H9 (cell line): ENCODE measurements around the gene ATP2A2. TPM values are rescaled to one million over a fixed set of nuclear protein-coding genes. Genes with fewer than 3 reads are reported as not detected.

Experiments used
- DNase-seq: peaks from one replicate; pipeline ENCODE4 v3.0.0-alpha.2; 2017
- H2AFZ ChIP-seq: one replicate; pipeline ENCODE4 v1.6.1; 2013; ENCODE audit warnings: mild to moderate bottlenecking, low read length, control low read depth, moderate library complexity
- H2AK5ac ChIP-seq: 2 replicates; pipeline ENCODE4 v1.6.1; 2013; ENCODE audit warnings: low read length, control low read depth, mixed read lengths; ENCODE audit not compliant: insufficient read length
- H2BK120ac ChIP-seq: one replicate; pipeline ENCODE4 v1.6.1; 2013; ENCODE audit warnings: low read depth, mild to moderate bottlenecking, low read length, control low read depth, inconsistent platforms; ENCODE audit not compliant: poor library complexity, severe bottlenecking
- H2BK12ac ChIP-seq: 2 replicates; pipeline ENCODE4 v1.6.1; 2013; ENCODE audit warnings: low read length, control low read depth, mixed read lengths, low read depth; ENCODE audit not compliant: insufficient read length
- H2BK15ac ChIP-seq: 2 replicates; pipeline ENCODE4 v1.6.1; 2013; ENCODE audit warnings: low read depth, low read length, control low read depth
- H2BK20ac ChIP-seq: one replicate; pipeline ENCODE4 v1.6.1; 2013; ENCODE audit warnings: low read depth, mild to moderate bottlenecking, low read length, control low read depth, inconsistent platforms; ENCODE audit not compliant: poor library complexity, severe bottlenecking
- H2BK5ac ChIP-seq: 2 replicates; pipeline ENCODE4 v1.6.1; 2013; ENCODE audit warnings: low read length, control low read depth, mixed read lengths; ENCODE audit not compliant: insufficient read length
- H3K14ac ChIP-seq: 2 replicates; pipeline ENCODE4 v1.6.1; 2013; ENCODE audit warnings: low read length, control low read depth; ENCODE audit not compliant: insufficient read depth
- H3K18ac ChIP-seq: 2 replicates; pipeline ENCODE4 v1.6.1; 2013; ENCODE audit warnings: low read depth, mild to moderate bottlenecking, mixed read lengths, low read length, control low read depth; ENCODE audit not compliant: insufficient read length
- H3K23ac ChIP-seq: 2 replicates; pipeline ENCODE4 v1.6.1; 2013; ENCODE audit warnings: low read length, control low read depth, mixed read lengths, low read depth; ENCODE audit not compliant: insufficient read length
- H3K23me2 ChIP-seq: 2 replicates; pipeline ENCODE4 v1.6.1; 2013; ENCODE audit warnings: low read depth, mild to moderate bottlenecking, mixed read lengths, low read length, control low read depth; ENCODE audit not compliant: insufficient read length, poor library complexity, severe bottlenecking
- H3K27ac ChIP-seq: 2 replicates; pipeline ENCODE4 v1.5.1; 2013; ENCODE audit warnings: low read length, control low read depth, mixed read lengths, low read depth; ENCODE audit not compliant: insufficient read length
- H3K27me3 ChIP-seq: 2 replicates; pipeline ENCODE4 v1.6.1; 2013; ENCODE audit warnings: low read length, control low read depth, inconsistent platforms; ENCODE audit not compliant: insufficient read depth
- H3K4ac ChIP-seq: 2 replicates; pipeline ENCODE4 v1.6.1; 2013; ENCODE audit warnings: low read depth, mild to moderate bottlenecking, control low read depth, inconsistent platforms, low read length, moderate library complexity
- H3K4me1 ChIP-seq: 2 replicates; pipeline ENCODE4 v1.6.1; 2013; ENCODE audit warnings: low read length, control low read depth, inconsistent platforms; ENCODE audit not compliant: insufficient read depth
- H3K4me2 ChIP-seq: 2 replicates; pipeline ENCODE4 v1.6.1; 2013; ENCODE audit warnings: low read length, control low read depth, mixed read lengths; ENCODE audit not compliant: insufficient read length, insufficient read depth
- H3K56ac ChIP-seq: 2 replicates; pipeline ENCODE4 v1.6.1; 2013; ENCODE audit warnings: low read depth, mild to moderate bottlenecking, mixed read lengths, low read length, control low read depth; ENCODE audit not compliant: insufficient read length
- H3K79me1 ChIP-seq: 2 replicates; pipeline ENCODE4 v1.6.1; 2013; ENCODE audit warnings: low read depth, mild to moderate bottlenecking, moderate library complexity, low read length, control low read depth, inconsistent platforms; ENCODE audit not compliant: insufficient read depth, poor library complexity, severe bottlenecking
- H3K79me2 ChIP-seq: 2 replicates; pipeline ENCODE4 v1.6.1; 2013; ENCODE audit warnings: low read length, control low read depth, inconsistent platforms; ENCODE audit not compliant: insufficient read depth
- H3K9ac ChIP-seq: 2 replicates; pipeline ENCODE4 v1.6.1; 2013; ENCODE audit warnings: low read length, control low read depth, mixed read lengths; ENCODE audit not compliant: insufficient read length; ENCODE audit errors: extremely low read depth
- H3K9me3 ChIP-seq: one replicate; pipeline ENCODE4 v1.6.1; 2013; ENCODE audit warnings: low read depth, low read length, inconsistent platforms; ENCODE audit not compliant: control insufficient read depth
- H3T11ph ChIP-seq: one replicate; pipeline ENCODE4 v1.6.1; 2013; ENCODE audit warnings: mild to moderate bottlenecking, low read length, control low read depth, inconsistent platforms
- H4K20me1 ChIP-seq: one replicate; pipeline ENCODE4 v1.6.1; 2013; ENCODE audit not compliant: control insufficient read depth, insufficient read length, insufficient read depth
- H4K5ac ChIP-seq: 2 replicates; pipeline ENCODE4 v1.6.1; 2013; ENCODE audit warnings: low read depth, mild to moderate bottlenecking, mixed read lengths, low read length, control low read depth; ENCODE audit not compliant: insufficient read length
- H4K8ac ChIP-seq: replicated peaks from 2 replicates; pipeline ENCODE4 v1.6.1; 2013; ENCODE audit warnings: low read length, control low read depth, mixed read lengths, low read depth; ENCODE audit not compliant: insufficient read length
- H4K91ac ChIP-seq: 2 replicates; pipeline ENCODE4 v1.6.1; 2013; ENCODE audit warnings: low read depth, mild to moderate bottlenecking, moderate library complexity, mixed read lengths, low read length, control low read depth; ENCODE audit not compliant: insufficient read length
- H3K27ac Mint-ChIP-seq, 3 experiments: 2 replicates in 2 of 3; 3 replicates in 1 of 3; pipeline ENCODE4 v1.8.0; 2020 to 2021; ENCODE audit warnings: mixed read lengths in 3 of 3, mild to moderate bottlenecking in 1 of 3, moderate library complexity in 1 of 3
- H3K27me3 Mint-ChIP-seq: 2 replicates; pipeline ENCODE4 v1.8.0; 2021; ENCODE audit warnings: low read depth, mild to moderate bottlenecking, moderate library complexity, mixed read lengths
- H3K36me3 Mint-ChIP-seq, 3 experiments: 2 replicates in 2 of 3; 3 replicates in 1 of 3; pipeline ENCODE4 v1.8.0; 2020 to 2021; ENCODE audit warnings: low read depth in 3 of 3, mixed read lengths in 3 of 3; ENCODE audit not compliant: insufficient read depth in 1 of 3
- H3K4me1 Mint-ChIP-seq, 2 experiments: 2 replicates each; pipeline ENCODE4 v1.8.0; 2020; ENCODE audit warnings: mixed read lengths in 2 of 2
- H3K4me3 Mint-ChIP-seq, 2 experiments: 2 replicates in 1 of 2; 3 replicates in 1 of 2; pipeline ENCODE4 v1.8.0; 2020 to 2021; ENCODE audit warnings: mild to moderate bottlenecking in 2 of 2, mixed read lengths in 2 of 2, moderate library complexity in 1 of 2
- H3K9me3 Mint-ChIP-seq, 2 experiments: 2 replicates in 1 of 2; 3 replicates in 1 of 2; pipeline ENCODE4 v1.8.0; 2020; ENCODE audit warnings: mild to moderate bottlenecking in 2 of 2, mixed read lengths in 2 of 2, moderate library complexity in 1 of 2
- CTCF ChIP-seq: fragments of 200-600 bp; sonication (generic); conservative IDR thresholded peaks from 3 replicates; pipeline ENCODE4 v1.8.0; 2021; ENCODE audit warnings: antibody characterized with exemption, mild to moderate bottlenecking
- WGBS: extraction: QIAGEN DNeasy Blood & Tissue Kit; methylation state at CpG from one replicate; pipeline ENCODE4 v1.1.7; 2013; ENCODE audit warnings: missing lambda C conversion rate, low lambda C conversion rate, mixed read lengths; ENCODE audit not compliant: insufficient read length; ENCODE audit errors: extremely low coverage; 5-methylcytosine and 5-hydroxymethylcytosine counted together
- total RNA-seq: library from RNA; stranded (reverse); gene quantifications from 2 replicates; pipeline ENCODE4 v1.2.1, GENCODE V29; 2021

Gene ATP2A2
- total RNA-seq, 1 experiment from 2014 or later: 257 TPM

GRCh38 chr12:110344657-110345056 is 63.6 kb downstream of the ATP2A2 start:
- Histone ChIP-seq H3K9ac (no peak overlapping the region), H2BK120ac (no peak overlapping the region), H4K20me1 (no peaks in the 10 kb centered on the region), H3K4ac (no peak overlapping the region), H2BK20ac (no peak overlapping the region), H2BK12ac (no peak overlapping the region), H3K4me1 (no peaks in the 10 kb centered on the region), H3K79me1 (no peaks in the 10 kb centered on the region), H2BK15ac (no peak overlapping the region), H3K27me3 (no peaks in the 10 kb centered on the region), H4K91ac (no peak overlapping the region), H3K23ac (no peak overlapping the region), H3K56ac (no peak overlapping the region), H3K27ac (no peak overlapping the region), H3K4me2 (no peak overlapping the region), H4K5ac (no peak overlapping the region), H2AFZ (no peak overlapping the region), H3K9me3 (no peaks in the 10 kb centered on the region), H3T11ph (no peak overlapping the region), H3K79me2 (no peaks in the 10 kb centered on the region), H4K8ac (no peak overlapping the region), H3K14ac (no peak overlapping the region), H3K18ac (no peak overlapping the region), H3K23me2 (peaks cover 3% of the 10 kb centered on the region), H2BK5ac (no peak overlapping the region), H2AK5ac (no peak overlapping the region)
- H3K9me3 Mint-ChIP-seq: no peaks in the 10 kb centered on the region
- H3K4me1 Mint-ChIP-seq: no peaks in the 10 kb centered on the region
- peaks cover 73 to 98% (median 95%) of the 10 kb centered on the region in 3 experiments; a peak in 6 of 7 replicates for H3K36me3 Mint-ChIP-seq
- H3K27ac Mint-ChIP-seq: no peak overlapping the region; a peak in 1 of 7 replicates
- no peak for DNase-seq
- TF ChIP-seq CTCF: no peak
- H3K27me3 Mint-ChIP-seq: no peaks in the 10 kb centered on the region
- no peak overlapping the region for H3K4me3 Mint-ChIP-seq
- WGBS: no CpG with 5 or more reads among the region's 11 CpGs
